GM23338 (cell line): ENCODE results near the gene TRAK1.

ENCODE experiments used
- CTCF ChIP-seq, 2 experiments: fragments of 200-600 bp in 1 of 2; sonication (generic) in 1 of 2; conservative IDR thresholded peaks; 2 replicates each; pipeline versions ENCODE4 v1.5.1 to v1.6.1; 2016 to 2017; ENCODE audit warnings: antibody characterized with exemption in 2 of 2, low read depth in 2 of 2, mild to moderate bottlenecking in 2 of 2, moderate library complexity in 1 of 2
- EZH2 ChIP-seq: fragments of 200-600 bp; sonication (generic); IDR thresholded peaks from one replicate; pipeline ENCODE4 v1.8.0; 2017; ENCODE audit warnings: antibody characterized with exemption, mild to moderate bottlenecking, low read depth; ENCODE audit not compliant: unreplicated experiment

GRCh38 chr3:42061713-42062380, 29.3 kb upstream of the TRAK1 start:
- no peak for TF ChIP-seq EZH2
- no peak for TF ChIP-seq CTCF (conservative IDR thresholded peaks at IDR 0.05; ENCODE audit: low read depth in 2 of 2)
